Gastrocnemius medialis (tissue), 4 donors: ENCODE data around the gene IL3RA.
"Not testable (repeated sequence)": the region's sequence is repeated elsewhere in the genome, so short reads cannot be mapped to it uniquely, and the experiment has no call there.

ENCODE experiments used
- CTCF ChIP-seq, 5 experiments: fragments of 450-650 bp in 3 of 5; fragments of 200-600 bp in 2 of 5; sonication (generic) in 2 of 5; IDR thresholded peaks in 4 of 5; conservative IDR thresholded peaks in 1 of 5; 1 replicate in 4 of 5; 2 replicates in 1 of 5; pipeline ENCODE4 v1.5.1; 2016 to 2019; ENCODE audit warnings: antibody characterized with exemption in 5 of 5, mild to moderate bottlenecking in 3 of 5, moderate library complexity in 3 of 5
- POLR2A ChIP-seq, 2 donors: fragments of 450-650 bp; IDR thresholded peaks; one replicate each; pipeline ENCODE4 v1.6.1; 2017; ENCODE audit warnings: antibody characterized with exemption in 2 of 2, mild to moderate bottlenecking in 2 of 2, moderate library complexity in 2 of 2

- not testable (repeated sequence) for TF ChIP-seq CTCF (IDR thresholded peaks at IDR 0.05 in 4 of 5, conservative IDR thresholded peaks at IDR 0.05 in 1 of 5); POLR2A (IDR thresholded peaks at IDR 0.05)
Observed at GRCh38 chrX:1297591-1297990, 39.0 kb upstream of the IL3RA start.
